Lower leg skin (tissue), 3 donors: ENCODE results near the gene GPR84.

Experiments
- CTCF ChIP-seq, 3 donors: fragments of 450-650 bp; IDR thresholded peaks; one replicate each; pipeline ENCODE4 v1.5.1; 2016; ENCODE audit warnings: antibody characterized with exemption in 3 of 3, mild to moderate bottlenecking in 3 of 3, moderate library complexity in 2 of 3
- POLR2A ChIP-seq, 2 donors: fragments of 450-650 bp; IDR thresholded peaks; one replicate each; pipeline ENCODE4 v1.6.1; 2016 to 2017; ENCODE audit warnings: antibody characterized with exemption in 2 of 2, mild to moderate bottlenecking in 1 of 2, moderate library complexity in 1 of 2

GRCh38 chr12:54393743-54394142, 29.5 kb upstream of the GPR84 start:
- TF ChIP-seq CTCF (IDR thresholded peaks at IDR 0.05) (no peak), POLR2A (IDR thresholded peaks at IDR 0.05) (no peak)
